GM23338 (cell line): ENCODE data around the gene SETDB2. TPM values are rescaled to one million over a fixed set of nuclear protein-coding genes. Genes with fewer than 3 reads are reported as not detected.

ENCODE experiments used
- ATAC-seq: fragments of 200-7000 bp; cut with Tn5 transposase; 3 replicates; pipeline ENCODE4 v1.9.1; 2020
- DNase-seq: peaks from one replicate; pipeline ENCODE4 v3.0.0-alpha.2; 2015; ENCODE audit warnings: low spot score
- H2AFZ ChIP-seq: fragments of 200-600 bp; sonication (generic); 2 replicates; pipeline ENCODE4 v1.8.0; 2016; ENCODE audit warnings: antibody characterized with exemption, mild to moderate bottlenecking, moderate library complexity
- H3F3A ChIP-seq: fragments of 200-600 bp; sonication (generic); replicated peaks from 2 replicates; pipeline ENCODE4 v1.8.0; 2017; ENCODE audit warnings: antibody characterized with exemption, mixed run types, low read depth
- H3K27ac ChIP-seq: fragments of 200-600 bp; sonication (generic); 2 replicates; pipeline ENCODE4 v1.6.1; 2016; ENCODE audit warnings: low read depth
- H3K27me3 ChIP-seq: fragments of 200-600 bp; sonication (generic); 2 replicates; pipeline ENCODE4 v1.8.0; 2016; ENCODE audit warnings: mild to moderate bottlenecking, mixed run types, moderate library complexity; ENCODE audit not compliant: insufficient read depth
- H3K36me3 ChIP-seq: fragments of 200-600 bp; sonication (generic); 2 replicates; pipeline ENCODE4 v1.8.0; 2016; ENCODE audit warnings: mild to moderate bottlenecking; ENCODE audit not compliant: insufficient read depth
- H3K4me1 ChIP-seq: fragments of 200-600 bp; sonication (generic); 2 replicates; pipeline ENCODE4 v1.8.0; 2016; ENCODE audit warnings: mild to moderate bottlenecking, moderate library complexity; ENCODE audit not compliant: insufficient read depth
- H3K4me2 ChIP-seq: fragments of 200-600 bp; sonication (generic); 2 replicates; pipeline ENCODE4 v1.7.1; 2017; ENCODE audit warnings: mixed run types
- H3K4me3 ChIP-seq: fragments of 200-600 bp; sonication (generic); 2 replicates; pipeline ENCODE4 v1.6.1; 2016; ENCODE audit warnings: mixed run types
- H3K79me2 ChIP-seq: fragments of 200-600 bp; sonication (generic); replicated peaks from 2 replicates; pipeline ENCODE4 v1.8.0; 2017; ENCODE audit warnings: mild to moderate bottlenecking; ENCODE audit not compliant: insufficient read depth
- H3K9me2 ChIP-seq: fragments of 200-600 bp; sonication (generic); 2 replicates; pipeline ENCODE4 v1.8.0; 2017; ENCODE audit not compliant: insufficient read depth
- H4K20me1 ChIP-seq: fragments of 200-600 bp; sonication (generic); replicated peaks from 2 replicates; pipeline ENCODE4 v1.8.0; 2017; ENCODE audit warnings: mild to moderate bottlenecking; ENCODE audit not compliant: insufficient read depth
- H3K27ac Mint-ChIP-seq: 2 replicates; pipeline ENCODE4 v1.8.0; 2020; ENCODE audit warnings: inconsistent platforms, mild to moderate bottlenecking, moderate library complexity, mixed read lengths
- H3K27me3 Mint-ChIP-seq: 3 replicates; pipeline ENCODE4 v1.8.0; 2022; ENCODE audit warnings: low read depth, mild to moderate bottlenecking, moderate library complexity, mixed read lengths, inconsistent platforms; ENCODE audit not compliant: insufficient read depth, poor library complexity
- H3K36me3 Mint-ChIP-seq: 3 replicates; pipeline ENCODE4 v1.8.0; 2021; ENCODE audit warnings: low read depth, mild to moderate bottlenecking, inconsistent platforms, moderate library complexity, mixed read lengths
- H3K4me1 Mint-ChIP-seq: 3 replicates; pipeline ENCODE4 v1.8.0; 2020; ENCODE audit warnings: mild to moderate bottlenecking, inconsistent platforms, mixed read lengths
- H3K4me3 Mint-ChIP-seq: 3 replicates; pipeline ENCODE4 v1.8.0; 2021; ENCODE audit warnings: moderate library complexity, mild to moderate bottlenecking, inconsistent platforms, mixed read lengths
- H3K9me3 Mint-ChIP-seq: 3 replicates; pipeline ENCODE4 v1.8.0; 2020; ENCODE audit warnings: moderate library complexity, mild to moderate bottlenecking, inconsistent platforms, mixed read lengths
- CREB1 ChIP-seq: fragments of 250-450 bp; sonication (Bioruptor Pico); IDR thresholded peaks from 2 replicates; pipeline ENCODE4 v1.5.0; 2020; ENCODE audit warnings: low read depth, mild to moderate bottlenecking, moderate library complexity
- EZH2 ChIP-seq: fragments of 200-600 bp; sonication (generic); IDR thresholded peaks from one replicate; pipeline ENCODE4 v1.8.0; 2017; ENCODE audit warnings: antibody characterized with exemption, mild to moderate bottlenecking, low read depth; ENCODE audit not compliant: unreplicated experiment
- JUNB ChIP-seq: IDR thresholded peaks from one replicate; pipeline ENCODE4 v1.6.1; 2016; ENCODE audit warnings: antibody characterized with exemption; ENCODE audit not compliant: unreplicated experiment
- NANOG ChIP-seq: IDR thresholded peaks from 2 replicates; pipeline ENCODE4 v1.6.1; 2016; ENCODE audit warnings: antibody characterized with exemption, borderline replicate concordance
- POLR2AphosphoS5 ChIP-seq: IDR thresholded peaks from 2 replicates; pipeline ENCODE4 v1.6.1; 2016; ENCODE audit warnings: antibody characterized with exemption, low read depth
- STAT1 ChIP-seq: IDR thresholded peaks from one replicate; pipeline ENCODE4 v1.6.1; 2016; ENCODE audit warnings: antibody characterized with exemption; ENCODE audit not compliant: unreplicated experiment
- ZNF114 ChIP-seq: fragments of 250-450 bp; sonication (Bioruptor Pico); IDR thresholded peaks from 2 replicates; pipeline ENCODE4 v1.5.0; 2020; ENCODE audit warnings: mild to moderate bottlenecking, moderate library complexity
- ZNF331 ChIP-seq: fragments of 250-450 bp; sonication (Bioruptor Pico); IDR thresholded peaks from 2 replicates; pipeline ENCODE4 v1.5.0; 2020; ENCODE audit warnings: low read depth, mild to moderate bottlenecking, moderate library complexity
- polyA plus RNA-seq: library from polyadenylated mRNA; unstranded; fragments of >200 nt; fragmentation: Nextera tagmentation; extraction: Ambion mirVana; gene quantifications from 2 replicates; pipeline ENCODE4 v1.2.1, GENCODE V29; 2016
- total RNA-seq: library from RNA; depleted of rRNA; stranded (reverse); fragments of >200 nt; shearing (Covaris generic); gene quantifications from 2 replicates; pipeline ENCODE4 v1.2.3, GENCODE V29; 2014
- TF ChIP-seq, protein P1 (sequence below), 2 experiments: fragments of 200-600 bp in 1 of 2; sonication (generic) in 1 of 2; conservative IDR thresholded peaks; 2 replicates each; pipeline versions ENCODE4 v1.5.1 to v1.6.1; 2016 to 2017; ENCODE audit warnings: antibody characterized with exemption in 2 of 2, low read depth in 2 of 2, mild to moderate bottlenecking in 2 of 2, moderate library complexity in 1 of 2
- TF ChIP-seq, protein P2 (sequence below): IDR thresholded peaks from one replicate; pipeline ENCODE4 v1.6.1; 2018; ENCODE audit warnings: antibody characterized with exemption; ENCODE audit not compliant: unreplicated experiment
- TF ChIP-seq, protein P3 (sequence below): fragments of 250-450 bp; sonication (Bioruptor Pico); IDR thresholded peaks from 2 replicates; pipeline ENCODE4 v1.5.0; 2020; ENCODE audit warnings: mild to moderate bottlenecking, moderate library complexity

SETDB2 gene
- total and polyA plus RNA-seq, 2 experiments from 2014 or later = 4.6 to 5.8 TPM

DNA sequence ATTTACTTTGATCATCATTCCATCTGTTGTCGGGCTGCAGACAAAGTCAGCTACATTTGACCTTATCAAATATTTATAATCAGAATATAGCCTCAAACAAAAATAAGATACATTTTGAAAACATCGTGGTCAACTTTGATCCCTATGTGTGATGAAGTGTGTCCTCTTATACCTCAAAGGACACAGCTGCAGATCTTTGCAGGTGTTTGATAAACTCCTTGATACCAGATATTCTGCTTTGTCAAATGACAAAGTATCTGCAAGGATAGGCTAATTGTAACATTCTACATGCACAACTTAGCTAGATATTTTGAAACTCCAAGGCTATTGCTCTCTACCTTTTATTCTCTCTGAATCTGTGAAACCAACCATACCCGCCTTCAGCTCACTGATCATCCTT is 95.7 kb downstream of the SETDB2 start:
- Mint-ChIP-seq H3K36me3 (peaks cover 21% of the 10 kb centered on the region), H3K27ac (peak overlapping the region; percentile 91; the same call in 1 of the 2 replicates), H3K27me3 (no peaks in the 10 kb centered on the region), H3K4me3 (no peak overlapping the region), H3K4me1 (no peaks in the 10 kb centered on the region; the same call in 2 of the 3 replicates), H3K9me3 (no peaks in the 10 kb centered on the region)
- no peaks in the 10 kb centered on the region for H3K27me3 ChIP-seq
- no peak for TF ChIP-seq NANOG
- TF ChIP-seq EZH2 = no peak
- TF ChIP-seq ZNF114 (CRISPR knock-in tag) = no peak
- TF ChIP-seq JUNB = no peak
- TF ChIP-seq ZNF331 (CRISPR knock-in tag) = no peak
- H3K4me3 ChIP-seq = no peak overlapping the region
- no peak for DNase-seq
- H3F3A ChIP-seq = no peaks in the 10 kb centered on the region
- H4K20me1 ChIP-seq = no peaks in the 10 kb centered on the region
- no peak overlapping the region for H3K27ac ChIP-seq
- no peaks in the 10 kb centered on the region for H3K9me2 ChIP-seq
- no peak overlapping the region for H3K4me2 ChIP-seq
- H2AFZ ChIP-seq = no peak overlapping the region
- H3K36me3 ChIP-seq = peaks cover 14% of the 10 kb centered on the region; the same call in 1 of the 2 replicates
- ATAC-seq = no peak
- H3K79me2 ChIP-seq = no peaks in the 10 kb centered on the region
- no peaks in the 10 kb centered on the region for H3K4me1 ChIP-seq

DNA sequence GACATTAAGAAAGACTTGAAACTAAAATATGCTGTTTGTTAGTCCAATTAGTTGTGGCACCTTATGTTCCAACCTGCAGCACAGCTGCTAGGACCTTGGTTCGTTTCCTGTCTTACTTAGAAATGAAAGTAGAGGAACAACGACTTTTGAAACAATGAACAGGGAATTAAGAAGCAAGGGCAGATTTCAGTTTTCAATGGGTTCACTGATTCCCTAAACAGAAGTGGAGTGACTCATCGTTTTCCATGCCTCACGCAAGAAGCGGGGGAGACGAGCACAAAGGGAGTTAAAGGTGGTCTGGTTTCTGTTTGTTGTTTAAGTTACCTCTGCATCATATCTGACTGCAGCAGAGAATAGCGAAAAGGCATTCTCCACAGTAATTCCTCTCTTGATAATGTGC is 96.5 kb downstream of the SETDB2 start:
- Histone ChIP-seq H4K20me1 (no peaks in the 10 kb centered on the region), H3K36me3 (peaks cover 14% of the 10 kb centered on the region; the same call in 1 of the 2 replicates), H3K27me3 (no peaks in the 10 kb centered on the region), H3K4me3 (no peak overlapping the region), H3F3A (no peaks in the 10 kb centered on the region), H3K9me2 (no peaks in the 10 kb centered on the region), H3K4me1 (no peaks in the 10 kb centered on the region), H3K79me2 (no peaks in the 10 kb centered on the region), H3K4me2 (no peak overlapping the region), H3K27ac (peak overlapping the region; percentile 73; the same call in 1 of the 2 replicates), H2AFZ (no peak overlapping the region)
- H3K36me3 Mint-ChIP-seq = peaks cover 21% of the 10 kb centered on the region
- H3K9me3 Mint-ChIP-seq = no peaks in the 10 kb centered on the region
- H3K4me3 Mint-ChIP-seq = no peak overlapping the region
- no peaks in the 10 kb centered on the region; the same call in 2 of the 3 replicates for H3K4me1 Mint-ChIP-seq
- DNase-seq (no peak), ATAC-seq (no peak)
- peak overlapping the region; percentile 91 for H3K27ac Mint-ChIP-seq
- no peaks in the 10 kb centered on the region for H3K27me3 Mint-ChIP-seq
- TF ChIP-seq CREB1 (CRISPR knock-in tag) = no peak
- TF ChIP-seq STAT1 = no peak
- TF ChIP-seq, protein P1, sequence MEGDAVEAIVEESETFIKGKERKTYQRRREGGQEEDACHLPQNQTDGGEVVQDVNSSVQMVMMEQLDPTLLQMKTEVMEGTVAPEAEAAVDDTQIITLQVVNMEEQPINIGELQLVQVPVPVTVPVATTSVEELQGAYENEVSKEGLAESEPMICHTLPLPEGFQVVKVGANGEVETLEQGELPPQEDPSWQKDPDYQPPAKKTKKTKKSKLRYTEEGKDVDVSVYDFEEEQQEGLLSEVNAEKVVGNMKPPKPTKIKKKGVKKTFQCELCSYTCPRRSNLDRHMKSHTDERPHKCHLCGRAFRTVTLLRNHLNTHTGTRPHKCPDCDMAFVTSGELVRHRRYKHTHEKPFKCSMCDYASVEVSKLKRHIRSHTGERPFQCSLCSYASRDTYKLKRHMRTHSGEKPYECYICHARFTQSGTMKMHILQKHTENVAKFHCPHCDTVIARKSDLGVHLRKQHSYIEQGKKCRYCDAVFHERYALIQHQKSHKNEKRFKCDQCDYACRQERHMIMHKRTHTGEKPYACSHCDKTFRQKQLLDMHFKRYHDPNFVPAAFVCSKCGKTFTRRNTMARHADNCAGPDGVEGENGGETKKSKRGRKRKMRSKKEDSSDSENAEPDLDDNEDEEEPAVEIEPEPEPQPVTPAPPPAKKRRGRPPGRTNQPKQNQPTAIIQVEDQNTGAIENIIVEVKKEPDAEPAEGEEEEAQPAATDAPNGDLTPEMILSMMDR (conservative IDR thresholded peaks at IDR 0.05; ENCODE audit: low read depth in 2 of 2) = no peak
- TF ChIP-seq POLR2AphosphoS5 = no peak
- TF ChIP-seq NANOG = no peak
- TF ChIP-seq, protein P2, sequence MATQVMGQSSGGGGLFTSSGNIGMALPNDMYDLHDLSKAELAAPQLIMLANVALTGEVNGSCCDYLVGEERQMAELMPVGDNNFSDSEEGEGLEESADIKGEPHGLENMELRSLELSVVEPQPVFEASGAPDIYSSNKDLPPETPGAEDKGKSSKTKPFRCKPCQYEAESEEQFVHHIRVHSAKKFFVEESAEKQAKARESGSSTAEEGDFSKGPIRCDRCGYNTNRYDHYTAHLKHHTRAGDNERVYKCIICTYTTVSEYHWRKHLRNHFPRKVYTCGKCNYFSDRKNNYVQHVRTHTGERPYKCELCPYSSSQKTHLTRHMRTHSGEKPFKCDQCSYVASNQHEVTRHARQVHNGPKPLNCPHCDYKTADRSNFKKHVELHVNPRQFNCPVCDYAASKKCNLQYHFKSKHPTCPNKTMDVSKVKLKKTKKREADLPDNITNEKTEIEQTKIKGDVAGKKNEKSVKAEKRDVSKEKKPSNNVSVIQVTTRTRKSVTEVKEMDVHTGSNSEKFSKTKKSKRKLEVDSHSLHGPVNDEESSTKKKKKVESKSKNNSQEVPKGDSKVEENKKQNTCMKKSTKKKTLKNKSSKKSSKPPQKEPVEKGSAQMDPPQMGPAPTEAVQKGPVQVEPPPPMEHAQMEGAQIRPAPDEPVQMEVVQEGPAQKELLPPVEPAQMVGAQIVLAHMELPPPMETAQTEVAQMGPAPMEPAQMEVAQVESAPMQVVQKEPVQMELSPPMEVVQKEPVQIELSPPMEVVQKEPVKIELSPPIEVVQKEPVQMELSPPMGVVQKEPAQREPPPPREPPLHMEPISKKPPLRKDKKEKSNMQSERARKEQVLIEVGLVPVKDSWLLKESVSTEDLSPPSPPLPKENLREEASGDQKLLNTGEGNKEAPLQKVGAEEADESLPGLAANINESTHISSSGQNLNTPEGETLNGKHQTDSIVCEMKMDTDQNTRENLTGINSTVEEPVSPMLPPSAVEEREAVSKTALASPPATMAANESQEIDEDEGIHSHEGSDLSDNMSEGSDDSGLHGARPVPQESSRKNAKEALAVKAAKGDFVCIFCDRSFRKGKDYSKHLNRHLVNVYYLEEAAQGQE = no peak
- TF ChIP-seq ZNF114 (CRISPR knock-in tag) = no peak
- TF ChIP-seq, protein P3, sequence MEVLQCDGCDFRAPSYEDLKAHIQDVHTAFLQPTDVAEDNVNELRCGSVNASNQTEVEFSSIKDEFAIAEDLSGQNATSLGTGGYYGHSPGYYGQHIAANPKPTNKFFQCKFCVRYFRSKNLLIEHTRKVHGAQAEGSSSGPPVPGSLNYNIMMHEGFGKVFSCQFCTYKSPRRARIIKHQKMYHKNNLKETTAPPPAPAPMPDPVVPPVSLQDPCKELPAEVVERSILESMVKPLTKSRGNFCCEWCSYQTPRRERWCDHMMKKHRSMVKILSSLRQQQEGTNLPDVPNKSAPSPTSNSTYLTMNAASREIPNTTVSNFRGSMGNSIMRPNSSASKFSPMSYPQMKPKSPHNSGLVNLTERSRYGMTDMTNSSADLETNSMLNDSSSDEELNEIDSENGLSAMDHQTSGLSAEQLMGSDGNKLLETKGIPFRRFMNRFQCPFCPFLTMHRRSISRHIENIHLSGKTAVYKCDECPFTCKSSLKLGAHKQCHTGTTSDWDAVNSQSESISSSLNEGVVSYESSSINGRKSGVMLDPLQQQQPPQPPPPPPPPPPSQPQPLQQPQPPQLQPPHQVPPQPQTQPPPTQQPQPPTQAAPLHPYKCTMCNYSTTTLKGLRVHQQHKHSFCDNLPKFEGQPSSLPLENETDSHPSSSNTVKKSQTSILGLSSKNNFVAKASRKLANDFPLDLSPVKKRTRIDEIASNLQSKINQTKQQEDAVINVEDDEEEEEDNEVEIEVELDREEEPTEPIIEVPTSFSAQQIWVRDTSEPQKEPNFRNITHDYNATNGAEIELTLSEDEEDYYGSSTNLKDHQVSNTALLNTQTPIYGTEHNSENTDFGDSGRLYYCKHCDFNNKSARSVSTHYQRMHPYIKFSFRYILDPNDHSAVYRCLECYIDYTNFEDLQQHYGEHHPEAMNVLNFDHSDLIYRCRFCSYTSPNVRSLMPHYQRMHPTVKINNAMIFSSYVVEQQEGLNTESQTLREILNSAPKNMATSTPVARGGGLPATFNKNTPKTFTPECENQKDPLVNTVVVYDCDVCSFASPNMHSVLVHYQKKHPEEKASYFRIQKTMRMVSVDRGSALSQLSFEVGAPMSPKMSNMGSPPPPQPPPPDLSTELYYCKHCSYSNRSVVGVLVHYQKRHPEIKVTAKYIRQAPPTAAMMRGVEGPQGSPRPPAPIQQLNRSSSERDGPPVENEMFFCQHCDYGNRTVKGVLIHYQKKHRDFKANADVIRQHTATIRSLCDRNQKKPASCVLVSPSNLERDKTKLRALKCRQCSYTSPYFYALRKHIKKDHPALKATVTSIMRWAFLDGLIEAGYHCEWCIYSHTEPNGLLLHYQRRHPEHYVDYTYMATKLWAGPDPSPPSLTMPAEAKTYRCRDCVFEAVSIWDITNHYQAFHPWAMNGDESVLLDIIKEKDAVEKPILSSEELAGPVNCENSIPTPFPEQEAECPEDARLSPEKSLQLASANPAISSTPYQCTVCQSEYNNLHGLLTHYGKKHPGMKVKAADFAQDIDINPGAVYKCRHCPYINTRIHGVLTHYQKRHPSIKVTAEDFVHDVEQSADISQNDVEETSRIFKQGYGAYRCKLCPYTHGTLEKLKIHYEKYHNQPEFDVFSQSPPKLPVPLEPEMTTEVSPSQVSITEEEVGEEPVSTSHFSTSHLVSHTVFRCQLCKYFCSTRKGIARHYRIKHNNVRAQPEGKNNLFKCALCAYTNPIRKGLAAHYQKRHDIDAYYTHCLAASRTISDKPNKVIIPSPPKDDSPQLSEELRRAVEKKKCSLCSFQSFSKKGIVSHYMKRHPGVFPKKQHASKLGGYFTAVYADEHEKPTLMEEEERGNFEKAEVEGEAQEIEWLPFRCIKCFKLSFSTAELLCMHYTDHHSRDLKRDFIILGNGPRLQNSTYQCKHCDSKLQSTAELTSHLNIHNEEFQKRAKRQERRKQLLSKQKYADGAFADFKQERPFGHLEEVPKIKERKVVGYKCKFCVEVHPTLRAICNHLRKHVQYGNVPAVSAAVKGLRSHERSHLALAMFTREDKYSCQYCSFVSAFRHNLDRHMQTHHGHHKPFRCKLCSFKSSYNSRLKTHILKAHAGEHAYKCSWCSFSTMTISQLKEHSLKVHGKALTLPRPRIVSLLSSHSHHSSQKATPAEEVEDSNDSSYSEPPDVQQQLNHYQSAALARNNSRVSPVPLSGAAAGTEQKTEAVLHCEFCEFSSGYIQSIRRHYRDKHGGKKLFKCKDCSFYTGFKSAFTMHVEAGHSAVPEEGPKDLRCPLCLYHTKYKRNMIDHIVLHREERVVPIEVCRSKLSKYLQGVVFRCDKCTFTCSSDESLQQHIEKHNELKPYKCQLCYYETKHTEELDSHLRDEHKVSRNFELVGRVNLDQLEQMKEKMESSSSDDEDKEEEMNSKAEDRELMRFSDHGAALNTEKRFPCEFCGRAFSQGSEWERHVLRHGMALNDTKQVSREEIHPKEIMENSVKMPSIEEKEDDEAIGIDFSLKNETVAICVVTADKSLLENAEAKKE (CRISPR knock-in tag) = no peak
